Pulmonary artery endothelial cell (primary cell): Measurements from ENCODE around the gene KCTD10. TPM values are rescaled to one million over a fixed set of nuclear protein-coding genes. Genes with fewer than 3 reads are reported as not detected.

Experiments
- DNase-seq: peaks from one replicate; pipeline ENCODE4 v3.0.0-alpha.2; 2011; ENCODE audit warnings: low read depth, low spot score
- total RNA-seq: library from RNA; depleted of rRNA; stranded (reverse); fragments of >200 nt; gene quantifications from 2 replicates; pipeline ENCODE4 v1.2.3, GENCODE V29; 2014

The KCTD10 gene
- total RNA-seq, 1 donor from 2014 or later = 102 TPM

DNA sequence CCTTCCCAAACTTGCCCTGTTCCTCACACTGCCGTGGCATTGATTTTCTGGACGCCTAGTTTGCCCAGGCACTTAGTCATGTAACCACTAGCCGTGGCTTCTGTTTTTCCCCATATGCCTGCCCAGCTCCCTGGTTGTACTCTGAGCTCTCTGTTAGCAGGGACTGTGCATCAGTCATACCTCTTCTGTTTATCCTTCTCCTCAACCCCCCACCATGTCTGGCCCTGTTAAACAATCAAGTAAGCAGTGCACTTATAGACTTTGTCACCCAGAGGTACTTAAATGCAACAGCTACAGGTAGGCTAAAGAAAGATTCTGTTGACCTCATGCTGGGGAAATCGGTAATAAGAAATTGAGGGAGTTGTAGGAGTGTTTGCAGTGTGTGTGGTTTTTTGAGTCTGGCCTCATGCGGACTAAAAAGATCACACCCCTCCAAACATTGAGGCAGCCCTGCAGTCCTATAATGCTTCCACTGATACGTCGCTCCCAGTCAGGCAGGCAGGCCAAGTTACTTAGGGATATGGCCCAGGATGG lies 17.3 kb upstream of the KCTD10 start:
- DNase-seq = no peak

DNA sequence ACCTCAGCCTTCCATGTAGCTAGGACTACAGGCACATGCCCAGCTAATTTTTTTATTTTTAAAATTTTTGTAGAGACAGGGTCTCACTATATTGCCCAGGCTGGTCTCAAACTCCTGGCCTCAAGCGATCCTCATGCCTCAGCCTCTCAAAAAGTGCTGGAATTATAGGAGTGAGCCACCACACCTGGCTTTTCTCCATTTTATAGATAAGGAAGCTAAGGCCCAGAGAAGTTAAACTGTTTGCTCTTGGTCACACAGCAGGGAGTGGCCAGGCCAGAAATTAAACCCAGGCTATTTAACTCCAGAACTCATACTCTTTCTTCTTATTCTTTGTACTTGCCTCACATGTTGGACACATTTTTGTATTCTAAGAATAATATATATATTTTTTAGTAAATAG lies 16.8 kb upstream of the KCTD10 start:
- DNase-seq = no peak

DNA sequence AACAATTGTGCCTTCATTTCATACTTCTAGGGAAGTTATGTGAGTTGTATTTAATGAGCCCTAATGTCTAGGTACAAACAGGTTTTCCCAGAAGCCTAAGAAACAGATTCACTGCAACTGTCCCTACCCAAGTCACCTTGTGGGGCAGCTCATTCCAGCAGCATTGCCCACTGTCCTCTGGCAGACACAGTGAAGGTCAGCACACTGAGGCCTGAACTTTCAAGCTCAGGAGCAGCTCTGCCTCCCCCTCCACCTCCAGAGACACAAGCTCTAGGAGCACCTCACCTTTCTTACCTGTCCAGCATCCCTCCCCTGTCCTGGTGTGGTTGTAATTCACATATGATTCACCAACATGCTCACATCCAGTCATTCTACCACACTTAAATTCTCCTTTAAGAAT lies 16.0 kb upstream of the KCTD10 start:
- no peak for DNase-seq

GRCh38 chr12:109492371-109492770 lies 15.3 kb upstream of the KCTD10 start:
- no peak for DNase-seq

DNA sequence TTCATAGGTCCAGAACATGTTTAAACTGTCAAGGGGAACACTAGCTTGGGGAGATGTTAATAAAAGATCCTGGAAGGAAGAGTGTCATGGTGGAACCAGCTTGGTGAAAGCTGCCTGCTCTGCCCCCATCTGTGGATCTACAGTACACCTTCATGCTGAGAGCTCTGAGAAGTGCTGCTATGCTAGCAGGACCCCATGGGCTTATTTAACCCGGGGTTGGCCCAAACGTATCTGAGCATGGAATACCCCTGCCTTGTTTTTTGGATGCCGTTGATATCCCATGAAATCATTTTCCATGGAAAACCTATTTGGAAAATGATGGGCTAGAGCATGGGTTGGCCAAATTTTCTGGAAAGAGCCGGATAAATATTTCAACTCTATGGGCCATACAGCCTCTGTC lies 14.6 kb upstream of the KCTD10 start:
- DNase-seq = no peak

DNA sequence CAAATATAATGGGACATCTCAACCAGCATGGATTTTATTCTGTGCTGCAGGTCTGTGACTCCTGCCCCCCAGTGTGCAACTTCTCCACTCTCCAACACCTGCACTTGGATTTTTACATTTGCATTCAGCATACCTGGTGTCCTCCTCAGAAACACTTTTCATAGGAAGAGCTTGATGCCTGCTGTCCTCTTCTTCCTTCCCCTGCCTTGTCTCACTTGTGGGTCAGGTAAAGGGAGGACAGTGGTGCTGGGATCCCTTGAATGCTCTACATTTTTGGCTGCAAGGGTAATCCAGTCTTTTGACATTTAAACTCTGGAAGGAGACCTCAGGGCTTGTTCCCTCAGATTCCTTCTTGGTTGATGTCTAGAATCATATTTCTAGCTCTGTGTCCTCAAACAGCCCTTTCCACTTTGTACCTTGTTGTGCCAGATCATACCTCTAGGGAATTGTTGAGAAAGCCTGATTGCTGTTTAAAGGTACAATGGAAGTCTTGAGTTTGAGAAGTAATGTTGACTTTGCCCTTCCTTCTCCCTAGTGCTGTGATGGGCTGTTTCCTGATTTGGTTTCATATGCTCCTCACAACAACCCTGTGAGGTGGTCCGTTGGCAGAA lies 13.0 kb upstream of the KCTD10 start:
- DNase-seq = no peak

- no peak for DNase-seq
These were observed 12.2 kb upstream of the KCTD10 start for GRCh38 chr12:109489016-109489954.

GRCh38 chr12:109488051-109488665 lies 11.1 kb upstream of the KCTD10 start:
- no peak for DNase-seq

DNA sequence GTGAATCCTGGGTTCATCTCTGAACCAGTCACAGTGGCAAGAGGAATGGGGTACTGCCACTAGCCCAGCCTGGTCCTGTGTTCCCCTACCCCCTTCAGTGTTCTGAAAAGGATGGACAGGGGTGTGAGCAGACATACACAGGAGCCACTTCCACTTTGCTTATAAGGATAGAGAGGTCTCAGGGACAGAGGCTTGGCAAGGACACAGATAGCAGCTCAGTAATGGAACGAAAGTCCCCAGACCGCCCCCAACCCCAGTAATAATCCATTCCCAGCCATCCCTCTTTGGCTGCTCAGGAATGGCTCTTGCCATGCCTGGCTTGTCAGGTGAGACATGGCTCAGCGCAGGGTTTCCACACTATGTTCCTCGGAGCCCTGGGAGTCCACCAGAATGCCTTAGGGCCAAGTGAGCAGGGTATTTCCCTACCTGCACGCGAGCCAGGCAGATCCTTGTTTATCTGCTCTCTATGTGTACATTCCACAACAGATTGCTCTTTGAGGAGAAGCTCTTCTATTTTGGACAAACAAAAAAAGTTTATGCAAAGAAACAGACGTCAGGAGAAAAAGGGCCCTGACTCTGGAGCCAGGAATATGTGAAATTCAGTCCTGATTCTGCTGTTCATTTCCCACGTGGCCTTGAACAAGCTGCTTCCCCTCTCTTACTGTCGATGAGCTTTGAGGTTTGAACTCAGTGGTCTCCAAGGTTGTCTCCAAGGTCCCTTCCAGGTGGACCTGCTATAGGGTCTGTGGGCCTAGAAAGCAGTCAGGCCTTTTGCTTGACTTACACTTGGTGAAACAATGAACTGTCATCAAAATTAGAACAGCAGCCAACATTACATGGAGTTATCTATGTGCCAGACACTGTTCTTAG lies 10.3 kb upstream of the KCTD10 start:
- DNase-seq = no peak

- no peak for DNase-seq
These were observed 8.1 kb upstream of the KCTD10 start for GRCh38 chr12:109485201-109485600.

GRCh38 chr12:109483346-109483745 lies 6.2 kb upstream of the KCTD10 start:
- DNase-seq = no peak

- no peak for DNase-seq
These were observed 5.8 kb upstream of the KCTD10 start for GRCh38 chr12:109482894-109483293.

DNA sequence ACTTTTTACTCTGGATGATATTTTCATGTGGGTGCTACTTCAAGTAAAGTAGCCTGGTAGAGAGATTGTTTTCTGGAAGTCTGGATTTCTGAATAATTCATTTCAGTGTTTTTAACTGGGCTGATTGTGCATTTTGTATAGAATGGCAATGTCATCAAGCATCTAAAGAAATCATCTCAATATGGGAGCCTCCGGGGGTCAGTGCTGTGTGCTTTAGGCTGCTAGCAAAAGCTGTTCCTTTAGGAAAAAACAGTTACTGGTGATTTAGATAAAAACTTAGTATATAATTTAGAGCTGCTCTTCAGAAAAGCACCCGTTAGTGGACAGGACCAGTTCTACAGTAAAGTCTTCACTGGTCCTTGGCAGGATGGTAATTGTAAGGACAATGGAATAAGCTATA lies 5.4 kb upstream of the KCTD10 start:
- no peak for DNase-seq

DNA sequence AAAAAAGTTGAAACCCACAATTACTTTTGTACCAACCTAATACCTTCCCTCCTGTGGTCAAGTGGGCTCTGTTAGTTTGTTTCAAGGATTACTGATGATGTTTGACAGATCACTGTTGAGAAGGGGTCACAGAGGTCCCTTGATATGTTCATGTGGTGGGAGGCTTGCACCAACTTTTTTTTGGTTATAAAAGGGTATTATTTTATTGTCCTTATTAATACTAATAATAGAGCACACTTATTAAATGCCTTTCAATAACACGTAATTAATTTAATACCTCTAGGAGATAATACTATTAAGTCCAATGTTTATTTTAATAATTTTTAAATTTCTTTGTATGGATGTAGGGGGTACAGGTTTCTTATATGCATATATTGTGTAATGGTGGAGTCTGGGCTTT lies 4.8 kb upstream of the KCTD10 start:
- DNase-seq = no peak

GRCh38 chr12:109480356-109480755 lies 3.3 kb upstream of the KCTD10 start:
- DNase-seq = no peak

DNA sequence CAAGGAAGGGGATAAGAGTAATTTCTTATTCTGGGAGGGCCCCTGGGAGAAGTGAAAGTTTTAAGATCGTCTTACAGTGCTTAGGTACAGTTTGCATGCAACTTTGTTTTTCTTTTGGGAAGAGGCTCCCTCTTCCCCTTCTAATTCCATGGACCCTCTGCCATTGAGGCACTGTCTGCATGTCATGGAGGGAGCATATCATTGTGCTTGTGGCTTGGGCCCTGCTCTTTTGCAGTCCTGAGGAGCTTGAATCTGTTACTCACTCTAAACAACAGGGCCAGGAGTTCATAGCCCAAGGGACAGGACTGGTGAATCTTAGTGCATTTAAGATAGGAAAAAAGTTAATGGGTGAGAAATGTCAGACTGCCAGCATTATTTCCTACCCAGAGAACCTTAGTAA lies 2.7 kb upstream of the KCTD10 start:
- no peak for DNase-seq

GRCh38 chr12:109477963-109478315 lies 839 bp upstream of the KCTD10 start:
- DNase-seq = no peak

GRCh38 chr12:109476807-109477184 lies 304 bp downstream of the KCTD10 start:
- no peak for DNase-seq

- no peak for DNase-seq
These were observed 900 bp downstream of the KCTD10 start for GRCh38 chr12:109475993-109476806.

DNA sequence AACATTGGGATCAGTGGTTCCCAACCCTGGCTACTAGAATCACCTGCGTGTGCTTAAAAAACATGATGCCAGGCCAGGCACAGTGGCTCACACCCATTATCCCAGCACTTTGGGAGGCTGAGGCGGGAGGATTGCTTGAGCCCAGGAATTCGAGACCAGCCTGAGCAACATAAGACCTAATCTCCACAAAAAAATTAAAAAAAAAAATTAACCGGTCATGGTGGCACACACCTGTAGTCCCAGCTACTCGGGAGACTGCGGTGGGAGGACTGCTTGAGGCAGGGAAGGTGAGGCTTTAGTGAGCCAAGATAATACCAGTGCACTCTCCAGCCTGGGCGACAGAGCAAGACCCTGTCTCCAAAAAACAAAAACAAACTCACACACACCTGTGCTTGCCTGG lies 2.0 kb downstream of the KCTD10 start:
- no peak for DNase-seq
